H1 (cell line): ENCODE measurements around the gene CTNS. TPM values are rescaled to one million over a fixed set of nuclear protein-coding genes. Genes with fewer than 3 reads are reported as not detected.

Experiments
- CTCF ChIA-PET: fragments of 300-600 bp; sonication (Branson Sonifier 250); formaldehyde crosslinking; loops from one replicate; lab custom pipeline; 2021; ENCODE audit not compliant: partially characterized antibody; lab: Charles Lee
- POLR2A ChIA-PET: fragments of 300-600 bp; sonication (Branson Sonifier 250); formaldehyde crosslinking; loops from one replicate; lab custom pipeline; 2021; ENCODE audit warnings: inconsistent platforms; ENCODE audit not compliant: partially characterized antibody; lab: Charles Lee
- DNase-seq, 2 experiments: peaks; one replicate each; pipeline versions ENCODE4 v3.0.0 to v3.0.0-alpha.2; 2010 to 2022; ENCODE audit warnings: low spot score in 2 of 2, low read depth in 1 of 2, mixed read lengths in 1 of 2
- FAIRE-seq: peaks from 2 replicates; lab custom pipeline; 2011; peaks lifted over from hg19 to GRCh38; lab: Jason Lieb, UNC
- H2AFZ ChIP-seq: 2 replicates; pipeline ENCODE4 v1.8.1; 2012; ENCODE audit warnings: low read length, inconsistent platforms
- H2AK5ac ChIP-seq: 2 replicates; pipeline ENCODE4 v1.6.1; 2013; ENCODE audit warnings: low read depth, low read length
- H2BK120ac ChIP-seq: replicated peaks from 2 replicates; pipeline ENCODE3; 2013; ENCODE audit warnings: low read depth, low read length, inconsistent platforms
- H2BK12ac ChIP-seq: 2 replicates; pipeline ENCODE4 v1.6.1; 2013; ENCODE audit warnings: low read depth, low read length
- H2BK15ac ChIP-seq: 2 replicates; pipeline ENCODE4 v1.6.1; 2013; ENCODE audit warnings: low read length
- H2BK20ac ChIP-seq: 2 replicates; pipeline ENCODE4 v1.6.1; 2013; ENCODE audit warnings: low read length
- H2BK5ac ChIP-seq: 2 replicates; pipeline ENCODE4 v1.6.1; 2013; ENCODE audit warnings: low read depth, low read length
- H3K14ac ChIP-seq: 2 replicates; pipeline ENCODE4 v1.6.1; 2013; ENCODE audit warnings: inconsistent platforms; ENCODE audit not compliant: insufficient read length
- H3K18ac ChIP-seq: 2 replicates; pipeline ENCODE4 v1.6.1; 2013; ENCODE audit warnings: low read length; ENCODE audit errors: extremely low read depth
- H3K23ac ChIP-seq: 2 replicates; pipeline ENCODE4 v1.6.1; 2013; ENCODE audit warnings: inconsistent platforms; ENCODE audit not compliant: insufficient read length
- H3K23me2 ChIP-seq: 2 replicates; pipeline ENCODE4 v1.6.1; 2013; ENCODE audit warnings: low read depth, low read length
- H3K27ac ChIP-seq: 2 replicates; pipeline ENCODE4 v1.6.1; 2011; ENCODE audit warnings: low read depth, low read length, inconsistent platforms
- H3K27me3 ChIP-seq, 4 experiments: replicated peaks in 1 of 4; 1 replicate in 1 of 4; 2 replicates in 3 of 4; pipeline versions ENCODE4 v1.6.1 to v1.8.1; 2011 to 2013; ENCODE audit warnings: low read length in 3 of 4, mild to moderate bottlenecking in 3 of 4, inconsistent platforms in 2 of 4, mixed read lengths in 2 of 4, moderate library complexity in 1 of 4; ENCODE audit not compliant: control insufficient read depth in 3 of 4, insufficient read depth in 3 of 4; ENCODE audit errors: extremely low read depth in 1 of 4
- H3K36me3 ChIP-seq, 4 experiments: 2 replicates each; pipeline versions ENCODE4 v1.6.1 to v1.8.1; 2011 to 2013; ENCODE audit warnings: mild to moderate bottlenecking in 4 of 4, low read length in 3 of 4, moderate library complexity in 2 of 4, control low read depth in 1 of 4, inconsistent platforms in 1 of 4; ENCODE audit not compliant: insufficient read depth in 4 of 4, control insufficient read depth in 2 of 4
- H3K4ac ChIP-seq: replicated peaks from 2 replicates; pipeline ENCODE3; 2013; ENCODE audit warnings: low read length, low read depth, mixed read lengths, inconsistent platforms; ENCODE audit not compliant: insufficient read length
- H3K4me1 ChIP-seq, 4 experiments: replicated peaks in 1 of 4; 1 replicate in 1 of 4; 2 replicates in 3 of 4; pipeline versions ENCODE4 v1.6.1 to v1.8.1; 2011 to 2013; ENCODE audit warnings: low read length in 3 of 4, inconsistent platforms in 2 of 4, mixed read lengths in 1 of 4; ENCODE audit not compliant: insufficient read depth in 4 of 4, control insufficient read depth in 3 of 4
- H3K4me2 ChIP-seq, 2 experiments: 2 replicates each; pipeline versions ENCODE4 v1.6.1 to v1.8.1; 2011 to 2013; ENCODE audit warnings: low read depth in 2 of 2, low read length in 2 of 2, control low read depth in 1 of 2, inconsistent platforms in 1 of 2, mild to moderate bottlenecking in 1 of 2; ENCODE audit not compliant: insufficient read depth in 1 of 2
- H3K4me3 ChIP-seq, 4 experiments: fragments of 200-600, 300-600 bp in 1 of 4; sonication (generic), shearing (Covaris generic), sonication (Bioruptor Twin) in 1 of 4; 2 replicates each; pipeline versions ENCODE4 v1.5.1 to v1.8.1; 2011 to 2016; ENCODE audit warnings: low read length in 4 of 4, low read depth in 3 of 4, control low read depth in 2 of 4, inconsistent platforms in 2 of 4, mild to moderate bottlenecking in 2 of 4, mixed read lengths in 1 of 4, moderate library complexity in 1 of 4; ENCODE audit not compliant: insufficient read depth in 2 of 4; ENCODE audit errors: extremely low read depth in 1 of 4
- H3K56ac ChIP-seq: replicated peaks from 2 replicates; pipeline ENCODE3; 2013; ENCODE audit warnings: low read depth, mild to moderate bottlenecking, mixed read lengths, low read length, inconsistent platforms; ENCODE audit not compliant: insufficient read length
- H3K79me1 ChIP-seq: 2 replicates; pipeline ENCODE4 v1.6.1; 2013; ENCODE audit warnings: low read depth, low read length, control low read depth
- H3K79me2 ChIP-seq, 2 experiments: 2 replicates each; pipeline versions ENCODE4 v1.6.1 to v1.8.1; 2012 to 2013; ENCODE audit warnings: low read length in 2 of 2, mild to moderate bottlenecking in 2 of 2, inconsistent platforms in 1 of 2; ENCODE audit not compliant: insufficient read depth in 2 of 2, control insufficient read depth in 1 of 2
- H3K9ac ChIP-seq, 4 experiments: replicated peaks in 1 of 4; 1 replicate in 1 of 4; 2 replicates in 3 of 4; pipeline versions ENCODE4 v1.6.1 to v1.8.1; 2011 to 2013; ENCODE audit warnings: low read depth in 3 of 4, low read length in 3 of 4, control low read depth in 2 of 4, mild to moderate bottlenecking in 2 of 4, moderate library complexity in 2 of 4, inconsistent platforms in 1 of 4; ENCODE audit errors: extremely low read depth in 1 of 4
- H3K9me3 ChIP-seq, 2 experiments: 2 replicates each; pipeline versions ENCODE4 v1.6.1 to v1.8.1; 2012 to 2013; ENCODE audit warnings: mild to moderate bottlenecking in 2 of 2, moderate library complexity in 2 of 2, control low read depth in 1 of 2, inconsistent platforms in 1 of 2, low read depth in 1 of 2, low read length in 1 of 2, mixed read lengths in 1 of 2; ENCODE audit not compliant: insufficient read depth in 2 of 2
- H4K20me1 ChIP-seq, 2 experiments: replicated peaks in 1 of 2; 2 replicates each; pipeline versions ENCODE3 to v1.8.1; 2011 to 2013; ENCODE audit warnings: inconsistent platforms in 2 of 2, low read length in 2 of 2, mild to moderate bottlenecking in 1 of 2; ENCODE audit not compliant: insufficient read depth in 2 of 2, control insufficient read depth in 1 of 2
- H4K5ac ChIP-seq: 2 replicates; pipeline ENCODE4 v1.6.1; 2013; ENCODE audit warnings: low read length, low read depth, mixed read lengths, inconsistent platforms; ENCODE audit not compliant: insufficient read length
- H4K8ac ChIP-seq: 2 replicates; pipeline ENCODE4 v1.8.0; 2013; ENCODE audit warnings: mild to moderate bottlenecking, moderate library complexity, low read length, inconsistent platforms; ENCODE audit not compliant: insufficient read depth; ENCODE audit errors: extremely low read depth
- H4K91ac ChIP-seq: replicated peaks from 2 replicates; pipeline ENCODE3; 2013; ENCODE audit warnings: low read length, mixed read lengths, inconsistent platforms; ENCODE audit not compliant: insufficient read length
- RFX5 ChIP-seq: IDR thresholded peaks from 2 replicates; pipeline ENCODE4 v1.6.1; 2011; ENCODE audit warnings: low read depth, low read length, improper control_type of control experiment, borderline replicate concordance
- YY1 ChIP-seq: IDR thresholded peaks from 2 replicates; pipeline ENCODE4 v1.6.1; 2011; ENCODE audit warnings: low read depth, mild to moderate bottlenecking, low read length
- WGBS, 2 experiments: shearing (Covaris generic) in 1 of 2; methylation state at CpG; one replicate each; pipeline versions ENCODE4 v1.1.6 to v1.1.7; 2013 to 2015; ENCODE audit warnings: low lambda C conversion rate in 2 of 2, mixed read lengths in 2 of 2, inconsistent platforms in 1 of 2, low coverage in 1 of 2, missing lambda C conversion rate in 1 of 2; ENCODE audit not compliant: insufficient replicate concordance in 2 of 2, insufficient coverage in 1 of 2, insufficient read length in 1 of 2; ENCODE audit errors: extremely low coverage in 1 of 2, missing lambda C conversion rate in 1 of 2; 5-methylcytosine and 5-hydroxymethylcytosine counted together
- polyA plus RNA-seq, 7 experiments: library from polyadenylated mRNA; depleted of rRNA in 3 of 7; stranded (reverse) in 5 of 7; unstranded in 2 of 7; fragments of >200 nt in 5 of 7; fragments of 200-250 nt in 2 of 7; gene quantifications; 1 replicate in 5 of 7; 2 replicates in 1 of 7; 4 replicates in 1 of 7; pipeline versions ENCODE4 v1.2.1 to v1.2.3, GENCODE V29; 2011 to 2013; ENCODE audit warnings: missing spikeins in 2 of 7, mixed read lengths in 2 of 7
- total RNA-seq: library from RNA; stranded (reverse); fragmentation: NEBNext Ultra II Directional; extraction: Animal tissue kit (Norgen Biotek cat#: 25700); gene quantifications from 2 replicates; pipeline ENCODE4 v1.2.1, GENCODE V29; 2021

The CTNS gene
- total and polyA plus RNA-seq, 2 of the 8 experiments (the other 6 are each of a cell fraction or from before 2014, with no cell fraction given) = 11.6 to 12.9 TPM

DNA sequence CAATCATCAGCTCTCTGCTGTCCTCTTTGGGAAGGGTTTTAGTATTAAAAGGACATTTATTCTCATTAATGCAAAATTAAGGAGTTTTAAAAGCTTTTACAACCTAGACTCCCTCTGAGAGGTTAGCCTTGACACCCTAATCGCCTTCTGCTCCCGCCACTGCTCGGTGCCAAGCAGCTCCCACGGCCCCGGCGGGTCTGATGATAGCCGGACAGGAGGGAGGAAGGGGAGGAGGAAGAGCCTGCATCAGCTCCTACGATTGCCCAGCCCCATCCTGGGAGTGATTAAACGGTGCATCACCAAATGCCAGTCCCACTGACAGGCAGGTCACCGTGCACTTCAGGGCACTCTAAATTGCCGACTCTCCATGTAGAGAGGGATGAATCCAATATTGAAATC, 8.8 kb upstream of the CTNS start:
- Histone ChIP-seq H3K18ac (no peak overlapping the region), H3K9ac (no peak overlapping the region), H2AK5ac (no peak overlapping the region), H4K8ac (no peak overlapping the region; the same call in 1 of the 2 replicates), H3K79me1 (peaks cover 4% of the 10 kb centered on the region; the same call in 1 of the 2 replicates), H3K27ac (no peak overlapping the region), H3K56ac (no peak overlapping the region), H3K4ac (no peak overlapping the region), H3K4me2 (no peak overlapping the region), H2BK15ac (no peak overlapping the region), H3K23me2 (no peaks in the 10 kb centered on the region), H2BK20ac (no peak overlapping the region), H3K4me1 (no peaks in the 10 kb centered on the region), H2AFZ (no peak overlapping the region), H4K20me1 (peaks cover 2 to 12% of the 10 kb centered on the region in 2 experiments), H2BK120ac (no peak overlapping the region), H4K5ac (no peak overlapping the region), H3K23ac (no peak overlapping the region), H2BK5ac (no peak overlapping the region), H3K36me3 (peaks cover 8 to 46% (median 20%) of the 10 kb centered on the region in 4 experiments; a peak in 6 of 8 replicates), H3K4me3 (no peak overlapping the region), H2BK12ac (no peak overlapping the region), H3K14ac (no peak overlapping the region), H4K91ac (no peak overlapping the region), H3K9me3 (no peaks in the 10 kb centered on the region), H3K79me2 (peaks cover 0 to 6% of the 10 kb centered on the region in 2 experiments; a peak in 1 of 4 replicates), H3K27me3 (no peaks in the 10 kb centered on the region)
- FAIRE-seq (no peak), DNase-seq (no peak)
- WGBS, 2 experiments = 93% methylated on average over 11 of the region's 11 CpGs; no CpG with 5 or more reads in 1 of the 2 experiments
- CTCF ChIA-PET = interaction anchor here (0.6 to 2.4 kb wide), 4 partner anchors 20 to 547 kb away, joined by 3 to 10 read pairs (median 3); no protein-coding TSS in a partner anchor
- TF ChIP-seq YY1 (no peak), RFX5 (no peak)
- POLR2A ChIA-PET = interaction anchor here (0.8 to 1.4 kb wide), 2 partner anchors 15 to 36 kb away, joined by 3 read pairs; no protein-coding TSS in a partner anchor
